Ascending aorta (tissue), 2 donors: Measurements from ENCODE around the gene ATP1A3. TPM values are rescaled to one million over a fixed set of nuclear protein-coding genes. Genes with fewer than 3 reads are reported as not detected.

Experiments
- DNase-seq, 2 donors: peaks; one replicate each; pipeline ENCODE4 v3.0.0-alpha.2; 2019; ENCODE audit warnings: low spot score in 2 of 2
- H3K27ac ChIP-seq, 2 donors: fragments of 200-600 bp; sonication (generic); one replicate each; pipeline ENCODE4 v1.5.1; 2016 to 2017; ENCODE audit warnings: mild to moderate bottlenecking in 1 of 2
- H3K27me3 ChIP-seq: fragments of 200-600 bp; sonication (generic); one replicate; pipeline ENCODE4 v1.5.1; 2017
- H3K36me3 ChIP-seq, 2 donors: fragments of 200-600 bp; sonication (generic); one replicate each; pipeline ENCODE4 v1.5.1; 2016
- H3K4me1 ChIP-seq, 2 donors: fragments of 200-600 bp; sonication (generic); one replicate each; pipeline ENCODE4 v1.5.1; 2016 to 2017; ENCODE audit warnings: mild to moderate bottlenecking in 1 of 2
- H3K4me3 ChIP-seq, 2 donors: fragments of 200-600 bp; sonication (generic); one replicate each; pipeline ENCODE4 v1.5.1; 2016 to 2017; ENCODE audit warnings: mild to moderate bottlenecking in 1 of 2
- H3K9me3 ChIP-seq, 2 donors: fragments of 200-600 bp; sonication (generic); one replicate each; pipeline ENCODE4 v1.5.1; 2016
- intact Hi-C: fragments of 100-400 bp; cut with DNase I; formaldehyde crosslinking; loops from one replicate; pipeline ENCODE4 v1.15.1; 2023
- total RNA-seq: library from RNA; depleted of rRNA; stranded (reverse); fragments of >200 nt; gene quantifications from one replicate; pipeline ENCODE4 v1.1.0, GENCODE V29; 2016
- TF ChIP-seq, protein P1 (sequence below), 3 experiments: fragments of 200-600 bp in 2 of 3; fragments of 450-650 bp in 1 of 3; sonication (generic) in 2 of 3; IDR thresholded peaks; one replicate each; pipeline ENCODE4 v1.5.1; 2016 to 2019; ENCODE audit warnings: antibody characterized with exemption in 3 of 3, mild to moderate bottlenecking in 1 of 3, moderate library complexity in 1 of 3

Gene ATP1A3
- total RNA-seq, 1 donor from 2014 or later, result 1.1 TPM

DNA sequence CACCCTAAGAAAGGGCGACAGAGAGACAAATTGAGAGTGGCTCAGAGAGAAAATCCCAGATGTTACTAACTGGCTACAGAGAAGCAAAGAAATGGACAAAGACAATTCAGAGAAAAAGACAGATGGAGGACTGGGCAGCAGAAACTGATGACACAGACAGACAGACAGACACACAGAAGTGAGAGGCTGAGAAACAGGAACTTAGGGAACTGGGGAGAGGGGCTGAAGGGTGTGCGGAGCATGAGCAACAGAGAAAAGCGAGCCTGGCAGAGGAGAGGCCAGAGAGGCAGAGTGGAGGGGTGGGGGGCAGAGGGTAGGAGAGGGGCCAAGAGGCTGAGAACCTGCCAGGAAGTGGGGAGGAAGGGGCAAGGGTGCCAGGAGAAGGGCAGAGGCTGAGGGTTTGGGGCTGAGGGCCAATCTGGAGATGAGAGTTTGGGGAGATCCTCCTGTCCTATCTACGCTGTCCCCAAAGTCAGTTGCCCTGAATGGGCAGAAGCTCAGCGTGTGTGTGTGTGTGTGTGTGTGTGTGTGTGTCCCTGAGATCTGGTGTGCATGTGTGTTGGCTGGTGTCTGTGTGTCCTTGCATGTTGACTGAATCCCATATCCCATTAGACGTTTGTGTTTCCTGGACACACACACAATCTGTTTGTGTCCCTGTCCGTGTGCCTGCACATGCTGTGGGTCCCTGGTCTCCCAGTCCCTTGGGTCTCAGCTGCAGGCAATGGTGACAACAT, 60.2 kb downstream of the ATP1A3 start:
- no peak overlapping the region for H3K27ac ChIP-seq
- TF ChIP-seq, protein P1, sequence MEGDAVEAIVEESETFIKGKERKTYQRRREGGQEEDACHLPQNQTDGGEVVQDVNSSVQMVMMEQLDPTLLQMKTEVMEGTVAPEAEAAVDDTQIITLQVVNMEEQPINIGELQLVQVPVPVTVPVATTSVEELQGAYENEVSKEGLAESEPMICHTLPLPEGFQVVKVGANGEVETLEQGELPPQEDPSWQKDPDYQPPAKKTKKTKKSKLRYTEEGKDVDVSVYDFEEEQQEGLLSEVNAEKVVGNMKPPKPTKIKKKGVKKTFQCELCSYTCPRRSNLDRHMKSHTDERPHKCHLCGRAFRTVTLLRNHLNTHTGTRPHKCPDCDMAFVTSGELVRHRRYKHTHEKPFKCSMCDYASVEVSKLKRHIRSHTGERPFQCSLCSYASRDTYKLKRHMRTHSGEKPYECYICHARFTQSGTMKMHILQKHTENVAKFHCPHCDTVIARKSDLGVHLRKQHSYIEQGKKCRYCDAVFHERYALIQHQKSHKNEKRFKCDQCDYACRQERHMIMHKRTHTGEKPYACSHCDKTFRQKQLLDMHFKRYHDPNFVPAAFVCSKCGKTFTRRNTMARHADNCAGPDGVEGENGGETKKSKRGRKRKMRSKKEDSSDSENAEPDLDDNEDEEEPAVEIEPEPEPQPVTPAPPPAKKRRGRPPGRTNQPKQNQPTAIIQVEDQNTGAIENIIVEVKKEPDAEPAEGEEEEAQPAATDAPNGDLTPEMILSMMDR (IDR thresholded peaks at IDR 0.05), result no peak
- intact Hi-C loops, result no loop called here
- no peak overlapping the region for H3K4me3 ChIP-seq
- DNase-seq, result no peak
- H3K4me1 ChIP-seq, result no peaks in the 10 kb centered on the region
- H3K36me3 ChIP-seq, result no peaks in the 10 kb centered on the region
- no peaks in the 10 kb centered on the region for H3K9me3 ChIP-seq
- H3K27me3 ChIP-seq, result peaks cover 34% of the 10 kb centered on the region

DNA sequence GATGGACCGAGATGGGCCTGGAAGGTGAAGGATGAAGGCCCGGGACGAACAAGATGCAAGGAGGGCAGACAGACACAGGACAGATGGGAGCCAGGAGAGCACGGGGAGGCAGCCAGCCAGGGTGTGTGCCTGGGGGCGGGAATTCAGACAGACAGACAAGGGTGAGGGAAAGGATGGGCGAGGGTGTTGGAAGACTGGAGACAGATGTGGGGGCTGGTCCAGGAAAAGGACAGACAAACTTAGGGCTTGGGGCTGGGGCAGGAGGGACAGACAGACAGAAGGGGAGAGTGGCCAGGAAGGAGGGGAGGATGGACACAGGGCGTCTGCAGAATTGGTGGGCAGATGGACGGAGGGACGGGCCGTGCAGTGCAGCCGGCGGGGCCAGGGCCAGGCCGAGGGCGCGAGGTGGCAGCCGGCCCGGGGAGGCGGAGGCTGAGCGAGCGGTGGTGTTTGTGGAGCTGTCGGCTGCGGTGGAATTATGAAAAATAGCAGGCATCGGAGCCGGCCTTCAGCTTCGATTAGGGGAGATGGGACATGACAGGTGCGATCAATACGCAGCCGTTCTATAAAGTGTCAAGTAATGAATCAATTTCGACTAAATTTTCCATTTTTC, 61.2 kb downstream of the ATP1A3 start:
- no peak for DNase-seq
- Histone ChIP-seq H3K27me3 (peaks cover 42% of the 10 kb centered on the region), H3K36me3 (no peaks in the 10 kb centered on the region), H3K27ac (no peak overlapping the region), H3K4me3 (no peak overlapping the region), H3K9me3 (no peaks in the 10 kb centered on the region), H3K4me1 (peaks cover 0 to 9% of the 10 kb centered on the region in 2 donors)
- intact Hi-C loops, result no loop called here
- TF ChIP-seq, protein P1 (IDR thresholded peaks at IDR 0.05), result no peak

- no peak overlapping the region for H3K27ac ChIP-seq
- no peaks in the 10 kb centered on the region for H3K36me3 ChIP-seq
- H3K27me3 ChIP-seq, result peaks cover 47% of the 10 kb centered on the region
- H3K4me1 ChIP-seq, result peaks cover 0 to 11% of the 10 kb centered on the region in 2 donors
- TF ChIP-seq, protein P1 (IDR thresholded peaks at IDR 0.05), result no peak
- no peaks in the 10 kb centered on the region for H3K9me3 ChIP-seq
- intact Hi-C loops, result no loop called here
- H3K4me3 ChIP-seq, result no peak overlapping the region
- DNase-seq, result no peak
These were observed 61.7 kb downstream of the ATP1A3 start for GRCh38 chr19:41932259-41932719.

GRCh38 chr19:41930926-41931592, 63.0 kb downstream of the ATP1A3 start:
- TF ChIP-seq, protein P1 (IDR thresholded peaks at IDR 0.05), result no peak
- Histone ChIP-seq H3K4me1 (peaks cover 0 to 11% of the 10 kb centered on the region in 2 donors), H3K36me3 (no peaks in the 10 kb centered on the region), H3K4me3 (no peak overlapping the region), H3K9me3 (no peaks in the 10 kb centered on the region), H3K27ac (no peak overlapping the region), H3K27me3 (peaks cover 47% of the 10 kb centered on the region)
- DNase-seq, result no peak
- intact Hi-C loops, result no loop called here

DNA sequence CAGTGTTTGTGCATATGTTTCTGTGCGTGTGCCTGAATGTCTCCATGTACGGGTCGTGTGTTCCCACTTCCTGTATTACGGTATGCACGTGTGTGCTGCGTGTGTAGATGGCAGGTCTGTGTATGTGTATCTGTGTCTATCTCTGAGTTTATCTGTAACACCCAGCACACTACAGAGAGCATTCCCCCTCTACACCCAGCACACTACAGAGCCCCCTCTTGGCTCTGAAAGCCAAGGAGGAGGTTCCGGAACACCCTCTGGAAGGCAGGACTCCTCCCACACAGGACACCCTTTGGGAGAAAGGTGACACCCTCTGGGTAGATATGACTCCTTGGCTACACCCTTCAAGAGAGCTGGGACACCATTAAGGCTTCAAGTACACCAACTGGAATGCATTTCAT, 63.7 kb downstream of the ATP1A3 start:
- H3K9me3 ChIP-seq, result no peaks in the 10 kb centered on the region
- no peaks in the 10 kb centered on the region for H3K36me3 ChIP-seq
- TF ChIP-seq, protein P1 (IDR thresholded peaks at IDR 0.05), result no peak
- peaks cover 47% of the 10 kb centered on the region for H3K27me3 ChIP-seq
- no peak overlapping the region for H3K27ac ChIP-seq
- no peak overlapping the region for H3K4me3 ChIP-seq
- H3K4me1 ChIP-seq, result peaks cover 0 to 11% of the 10 kb centered on the region in 2 donors
- intact Hi-C loops, result no loop called here
- DNase-seq, result no peak
